ENCODE data around the gene HEBP2. TPM values are rescaled to one million over a fixed set of nuclear protein-coding genes. Genes with fewer than 3 reads are reported as not detected.

Gene HEBP2
- total RNA-seq, 1 experiment from 2014 or later = 71.2 TPM

- ChIA-PET POLR2A (interaction anchor here (2.3 kb wide), 1 partner anchor 15 kb away, joined by 6 read pairs; the partner anchor contains the start of gene HEBP2), CTCF (interaction anchor here (0.9 to 1.1 kb wide), 3 partner anchors 9 to 306 kb away, joined by 3 to 4 read pairs (median 4); no protein-coding TSS in a partner anchor)
- no peak for DNase-seq (ENCODE audit: unreplicated experiment)
- Mint-ChIP-seq H3K27ac (ENCODE audit: low read depth, unreplicated experiment) (no peak overlapping the region), H3K27me3 (ENCODE audit: insufficient read depth, unreplicated experiment) (no peaks in the 10 kb centered on the region), H3K4me3 (ENCODE audit: unreplicated experiment) (no peak overlapping the region), H3K4me1 (ENCODE audit: insufficient read depth, unreplicated experiment) (peaks cover 15% of the 10 kb centered on the region), H3K36me3 (ENCODE audit: insufficient read depth, unreplicated experiment) (peaks cover 36% of the 10 kb centered on the region), H3K9me3 (ENCODE audit: unreplicated experiment) (no peaks in the 10 kb centered on the region)
- intact Hi-C loops (cut with micrococcal nuclease) = loop anchor here (10.0 kb wide), 2 partner anchors 275 to 415 kb away; no protein-coding TSS in a partner anchor
- BruUV-seq (replicated peaks) = no TSS peak
- TF ChIP-seq CTCF (IDR thresholded peaks at IDR 0.05; ENCODE audit: unreplicated experiment) = no peak
Measured at GRCh38 chr6:138419766-138420165, 15.7 kb downstream of the HEBP2 start.

GRCh38 chr6:138420356-138420755 is 16.3 kb downstream of the HEBP2 start:
- CTCF ChIA-PET = interaction anchor here (0.9 to 1.1 kb wide), 3 partner anchors 9 to 306 kb away, joined by 3 to 4 read pairs (median 4); no protein-coding TSS in a partner anchor

GRCh38 chr6:138421089-138421488 is 17.1 kb downstream of the HEBP2 start:
- Mint-ChIP-seq H3K27me3 (ENCODE audit: insufficient read depth, unreplicated experiment) (no peaks in the 10 kb centered on the region), H3K9me3 (ENCODE audit: unreplicated experiment) (no peaks in the 10 kb centered on the region), H3K4me3 (ENCODE audit: unreplicated experiment) (no peak overlapping the region), H3K4me1 (ENCODE audit: insufficient read depth, unreplicated experiment) (peaks cover 10% of the 10 kb centered on the region), H3K27ac (ENCODE audit: low read depth, unreplicated experiment) (no peak overlapping the region), H3K36me3 (ENCODE audit: insufficient read depth, unreplicated experiment) (peaks cover 32% of the 10 kb centered on the region)
- POLR2A ChIA-PET = interaction anchor here (0.5 to 2.3 kb wide), 4 partner anchors 11 to 380 kb away, joined by 3 to 6 read pairs (median 4); partner anchors contain the start of gene HEBP2
- no peak for DNase-seq (ENCODE audit: unreplicated experiment)
- no peak for TF ChIP-seq CTCF (IDR thresholded peaks at IDR 0.05; ENCODE audit: unreplicated experiment)
- intact Hi-C loops (cut with micrococcal nuclease) = no loop called here
- CTCF ChIA-PET = interaction anchor here (1.1 kb wide), 1 partner anchor 8 kb away, joined by 4 read pairs; no protein-coding TSS in a partner anchor
- no TSS peak for BruUV-seq (replicated peaks)

More at GRCh38 chr6:138420356-138420755, 16.3 kb downstream of the HEBP2 start:
- intact Hi-C loops (cut with micrococcal nuclease) = no loop called here
- POLR2A ChIA-PET = interaction anchor here (0.9 to 2.3 kb wide), 2 partner anchors 10 to 15 kb away, joined by 3 to 6 read pairs; partner anchors contain the start of gene HEBP2
- BruUV-seq (replicated peaks) = no TSS peak
- Mint-ChIP-seq H3K4me3 (ENCODE audit: unreplicated experiment) (no peak overlapping the region), H3K9me3 (ENCODE audit: unreplicated experiment) (no peaks in the 10 kb centered on the region), H3K4me1 (ENCODE audit: insufficient read depth, unreplicated experiment) (peaks cover 10% of the 10 kb centered on the region), H3K27ac (ENCODE audit: low read depth, unreplicated experiment) (no peak overlapping the region), H3K36me3 (ENCODE audit: insufficient read depth, unreplicated experiment) (peaks cover 32% of the 10 kb centered on the region), H3K27me3 (ENCODE audit: insufficient read depth, unreplicated experiment) (no peaks in the 10 kb centered on the region)
- no peak for TF ChIP-seq CTCF (IDR thresholded peaks at IDR 0.05; ENCODE audit: unreplicated experiment)
- DNase-seq (ENCODE audit: unreplicated experiment) = no peak

- ChIA-PET CTCF (no interaction called here), POLR2A (interaction anchor here (0.7 to 2.3 kb wide), 2 partner anchors 17 to 381 kb away, joined by 4 to 6 read pairs; partner anchors contain the start of gene HEBP2)
- intact Hi-C loops (cut with micrococcal nuclease) = no loop called here
- Mint-ChIP-seq H3K27ac (ENCODE audit: low read depth, unreplicated experiment) (no peak overlapping the region), H3K36me3 (ENCODE audit: insufficient read depth, unreplicated experiment) (peaks cover 32% of the 10 kb centered on the region), H3K27me3 (ENCODE audit: insufficient read depth, unreplicated experiment) (no peaks in the 10 kb centered on the region), H3K4me1 (ENCODE audit: insufficient read depth, unreplicated experiment) (peaks cover 10% of the 10 kb centered on the region), H3K9me3 (ENCODE audit: unreplicated experiment) (no peaks in the 10 kb centered on the region), H3K4me3 (ENCODE audit: unreplicated experiment) (no peak overlapping the region)
- no peak for TF ChIP-seq CTCF (IDR thresholded peaks at IDR 0.05; ENCODE audit: unreplicated experiment)
- no TSS peak for BruUV-seq (replicated peaks)
- no peak for DNase-seq (ENCODE audit: unreplicated experiment)
Measured at GRCh38 chr6:138421608-138422007, 17.6 kb downstream of the HEBP2 start.
